Measurements from ENCODE around the gene TAS2R1. TPM values are rescaled to one million over a fixed set of nuclear protein-coding genes. Genes with fewer than 3 reads are reported as not detected.

Gene TAS2R1
- total RNA-seq, 1 donor from 2014 or later = not detected

- Mint-ChIP-seq H3K36me3 (ENCODE audit: unreplicated experiment) (peaks cover 17% of the 10 kb centered on the region), H3K27me3 (ENCODE audit: unreplicated experiment) (no peaks in the 10 kb centered on the region), H3K4me1 (ENCODE audit: low read depth, unreplicated experiment) (no peaks in the 10 kb centered on the region), H3K4me3 (ENCODE audit: unreplicated experiment) (no peak overlapping the region), H3K27ac (ENCODE audit: unreplicated experiment) (no peak overlapping the region), H3K9me3 (ENCODE audit: unreplicated experiment) (peaks cover 5% of the 10 kb centered on the region)
- TF ChIP-seq, protein P1, sequence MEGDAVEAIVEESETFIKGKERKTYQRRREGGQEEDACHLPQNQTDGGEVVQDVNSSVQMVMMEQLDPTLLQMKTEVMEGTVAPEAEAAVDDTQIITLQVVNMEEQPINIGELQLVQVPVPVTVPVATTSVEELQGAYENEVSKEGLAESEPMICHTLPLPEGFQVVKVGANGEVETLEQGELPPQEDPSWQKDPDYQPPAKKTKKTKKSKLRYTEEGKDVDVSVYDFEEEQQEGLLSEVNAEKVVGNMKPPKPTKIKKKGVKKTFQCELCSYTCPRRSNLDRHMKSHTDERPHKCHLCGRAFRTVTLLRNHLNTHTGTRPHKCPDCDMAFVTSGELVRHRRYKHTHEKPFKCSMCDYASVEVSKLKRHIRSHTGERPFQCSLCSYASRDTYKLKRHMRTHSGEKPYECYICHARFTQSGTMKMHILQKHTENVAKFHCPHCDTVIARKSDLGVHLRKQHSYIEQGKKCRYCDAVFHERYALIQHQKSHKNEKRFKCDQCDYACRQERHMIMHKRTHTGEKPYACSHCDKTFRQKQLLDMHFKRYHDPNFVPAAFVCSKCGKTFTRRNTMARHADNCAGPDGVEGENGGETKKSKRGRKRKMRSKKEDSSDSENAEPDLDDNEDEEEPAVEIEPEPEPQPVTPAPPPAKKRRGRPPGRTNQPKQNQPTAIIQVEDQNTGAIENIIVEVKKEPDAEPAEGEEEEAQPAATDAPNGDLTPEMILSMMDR (IDR thresholded peaks at IDR 0.05; ENCODE audit: partially characterized antibody, unreplicated experiment) = no peak
- no peak for DNase-seq
Observed at GRCh38 chr5:9610969-9611368, 19.2 kb downstream of the TAS2R1 start.

GRCh38 chr5:9610364-9610763 lies 19.8 kb downstream of the TAS2R1 start:
- TF ChIP-seq, protein P1 (IDR thresholded peaks at IDR 0.05; ENCODE audit: partially characterized antibody, unreplicated experiment) = no peak
- H3K4me1 Mint-ChIP-seq (ENCODE audit: low read depth, unreplicated experiment) = no peaks in the 10 kb centered on the region
- no peak overlapping the region for H3K4me3 Mint-ChIP-seq (ENCODE audit: unreplicated experiment)
- H3K9me3 Mint-ChIP-seq (ENCODE audit: unreplicated experiment) = peaks cover 5% of the 10 kb centered on the region
- no peak for DNase-seq
- peaks cover 17% of the 10 kb centered on the region for H3K36me3 Mint-ChIP-seq (ENCODE audit: unreplicated experiment)
- no peak overlapping the region for H3K27ac Mint-ChIP-seq (ENCODE audit: unreplicated experiment)
- no peaks in the 10 kb centered on the region for H3K27me3 Mint-ChIP-seq (ENCODE audit: unreplicated experiment)

GRCh38 chr5:9608093-9608492 lies 22.1 kb downstream of the TAS2R1 start:
- H3K4me1 Mint-ChIP-seq (ENCODE audit: low read depth, unreplicated experiment) = no peaks in the 10 kb centered on the region
- H3K36me3 Mint-ChIP-seq (ENCODE audit: unreplicated experiment) = peaks cover 13% of the 10 kb centered on the region
- DNase-seq = no peak
- no peaks in the 10 kb centered on the region for H3K27me3 Mint-ChIP-seq (ENCODE audit: unreplicated experiment)
- no peak overlapping the region for H3K4me3 Mint-ChIP-seq (ENCODE audit: unreplicated experiment)
- no peak overlapping the region for H3K27ac Mint-ChIP-seq (ENCODE audit: unreplicated experiment)
- TF ChIP-seq, protein P1 (IDR thresholded peaks at IDR 0.05; ENCODE audit: partially characterized antibody, unreplicated experiment) = no peak
- peaks cover 5% of the 10 kb centered on the region for H3K9me3 Mint-ChIP-seq (ENCODE audit: unreplicated experiment)

GRCh38 chr5:9605041-9605838 lies 24.9 kb downstream of the TAS2R1 start:
- Mint-ChIP-seq H3K9me3 (ENCODE audit: unreplicated experiment) (no peaks in the 10 kb centered on the region), H3K4me1 (ENCODE audit: low read depth, unreplicated experiment) (no peaks in the 10 kb centered on the region), H3K27me3 (ENCODE audit: unreplicated experiment) (no peaks in the 10 kb centered on the region), H3K36me3 (ENCODE audit: unreplicated experiment) (no peaks in the 10 kb centered on the region), H3K4me3 (ENCODE audit: unreplicated experiment) (no peak overlapping the region), H3K27ac (ENCODE audit: unreplicated experiment) (no peak overlapping the region)
- no peak for DNase-seq
- TF ChIP-seq, protein P1 (IDR thresholded peaks at IDR 0.05; ENCODE audit: partially characterized antibody, unreplicated experiment) = no peak

DNA sequence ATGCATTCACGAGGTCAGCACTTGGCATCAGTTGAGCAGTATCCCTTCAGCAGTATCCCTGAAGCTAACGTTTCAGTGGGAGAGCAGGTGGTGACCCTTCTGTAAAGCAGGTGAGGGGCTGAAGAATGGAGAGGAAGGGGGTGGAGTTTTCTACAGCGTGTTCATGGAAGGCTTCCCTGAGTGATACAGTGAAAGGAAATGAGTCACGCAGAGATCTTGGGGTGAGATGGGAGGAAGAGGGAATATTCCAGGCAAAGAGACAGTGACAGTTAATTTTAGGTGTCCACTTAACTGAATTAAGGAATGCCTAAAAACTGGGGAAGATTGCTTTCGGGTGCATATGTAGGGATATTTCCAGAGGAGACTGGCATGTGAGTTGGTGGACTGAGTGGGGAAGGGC lies 25.7 kb downstream of the TAS2R1 start:
- H3K4me3 Mint-ChIP-seq (ENCODE audit: unreplicated experiment) = no peak overlapping the region
- H3K27ac Mint-ChIP-seq (ENCODE audit: unreplicated experiment) = no peak overlapping the region
- no peaks in the 10 kb centered on the region for H3K36me3 Mint-ChIP-seq (ENCODE audit: unreplicated experiment)
- DNase-seq = no peak
- H3K4me1 Mint-ChIP-seq (ENCODE audit: low read depth, unreplicated experiment) = no peaks in the 10 kb centered on the region
- TF ChIP-seq, protein P1 (IDR thresholded peaks at IDR 0.05; ENCODE audit: partially characterized antibody, unreplicated experiment) = no peak
- no peaks in the 10 kb centered on the region for H3K27me3 Mint-ChIP-seq (ENCODE audit: unreplicated experiment)
- no peaks in the 10 kb centered on the region for H3K9me3 Mint-ChIP-seq (ENCODE audit: unreplicated experiment)

All from glutamatergic neuron (in vitro differentiated cells).